Endothelial cell (in vitro differentiated cells): ENCODE results near the gene INTS3. TPM values are rescaled to one million over a fixed set of nuclear protein-coding genes. Genes with fewer than 3 reads are reported as not detected.

Source experiments
- DNase-seq: peaks from one replicate; pipeline ENCODE4 v3.0.0; 2021; ENCODE audit warnings: low spot score
- H3K27ac Mint-ChIP-seq: one replicate; pipeline ENCODE4 v1.8.0; 2021; ENCODE audit warnings: mixed read lengths, inconsistent platforms; ENCODE audit not compliant: unreplicated experiment
- H3K27me3 Mint-ChIP-seq: one replicate; pipeline ENCODE4 v1.8.0; 2021; ENCODE audit warnings: mild to moderate bottlenecking, moderate library complexity, mixed read lengths, inconsistent platforms; ENCODE audit not compliant: unreplicated experiment
- H3K36me3 Mint-ChIP-seq: one replicate; pipeline ENCODE4 v1.8.0; 2021; ENCODE audit warnings: mild to moderate bottlenecking, low read depth, mixed read lengths, inconsistent platforms; ENCODE audit not compliant: unreplicated experiment
- H3K4me1 Mint-ChIP-seq: one replicate; pipeline ENCODE4 v1.8.0; 2021; ENCODE audit warnings: mild to moderate bottlenecking, mixed read lengths, inconsistent platforms; ENCODE audit not compliant: unreplicated experiment
- H3K4me3 Mint-ChIP-seq: one replicate; pipeline ENCODE4 v1.8.0; 2021; ENCODE audit warnings: mild to moderate bottlenecking, mixed read lengths, inconsistent platforms; ENCODE audit not compliant: unreplicated experiment
- H3K9me3 Mint-ChIP-seq: one replicate; pipeline ENCODE4 v1.8.0; 2021; ENCODE audit warnings: mixed read lengths, inconsistent platforms; ENCODE audit not compliant: unreplicated experiment
- microRNA-seq: library from miRNA; unstranded; fragments of <30 nt; microRNA quantifications from one replicate; pipeline ENCODE4, GENCODE V29; 2020; ENCODE audit not compliant: unreplicated experiment
- total RNA-seq: library from RNA; stranded (reverse); fragmentation: NEBNext Ultra II Directional; extraction: Animal tissue kit (Norgen Biotek cat#: 25700); gene quantifications from one replicate; pipeline ENCODE4 v1.2.1, GENCODE V29; 2021; ENCODE audit not compliant: unreplicated experiment
- TF ChIP-seq, protein P1 (sequence below): fragments of 200-600 bp; sonication (generic); IDR thresholded peaks from one replicate; pipeline ENCODE4 v1.5.0; 2021; ENCODE audit warnings: antibody characterized with exemption; ENCODE audit not compliant: unreplicated experiment

The INTS3 gene
- total RNA-seq, 1 donor from 2014 or later: 69.4 TPM

- no peak overlapping the region for H3K4me3 Mint-ChIP-seq
- H3K36me3 Mint-ChIP-seq: peaks cover 42% of the 10 kb centered on the region
- TF ChIP-seq, protein P1, sequence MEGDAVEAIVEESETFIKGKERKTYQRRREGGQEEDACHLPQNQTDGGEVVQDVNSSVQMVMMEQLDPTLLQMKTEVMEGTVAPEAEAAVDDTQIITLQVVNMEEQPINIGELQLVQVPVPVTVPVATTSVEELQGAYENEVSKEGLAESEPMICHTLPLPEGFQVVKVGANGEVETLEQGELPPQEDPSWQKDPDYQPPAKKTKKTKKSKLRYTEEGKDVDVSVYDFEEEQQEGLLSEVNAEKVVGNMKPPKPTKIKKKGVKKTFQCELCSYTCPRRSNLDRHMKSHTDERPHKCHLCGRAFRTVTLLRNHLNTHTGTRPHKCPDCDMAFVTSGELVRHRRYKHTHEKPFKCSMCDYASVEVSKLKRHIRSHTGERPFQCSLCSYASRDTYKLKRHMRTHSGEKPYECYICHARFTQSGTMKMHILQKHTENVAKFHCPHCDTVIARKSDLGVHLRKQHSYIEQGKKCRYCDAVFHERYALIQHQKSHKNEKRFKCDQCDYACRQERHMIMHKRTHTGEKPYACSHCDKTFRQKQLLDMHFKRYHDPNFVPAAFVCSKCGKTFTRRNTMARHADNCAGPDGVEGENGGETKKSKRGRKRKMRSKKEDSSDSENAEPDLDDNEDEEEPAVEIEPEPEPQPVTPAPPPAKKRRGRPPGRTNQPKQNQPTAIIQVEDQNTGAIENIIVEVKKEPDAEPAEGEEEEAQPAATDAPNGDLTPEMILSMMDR: no peak
- DNase-seq: no peak
- H3K27ac Mint-ChIP-seq: no peak overlapping the region
- peaks cover 12% of the 10 kb centered on the region for H3K27me3 Mint-ChIP-seq
- H3K9me3 Mint-ChIP-seq: no peaks in the 10 kb centered on the region
- no peaks in the 10 kb centered on the region for H3K4me1 Mint-ChIP-seq
These were observed 78.3 kb downstream of the INTS3 start for GRCh38 chr1:153805886-153806719.

- TF ChIP-seq, protein P1: no peak
- no peaks in the 10 kb centered on the region for H3K9me3 Mint-ChIP-seq
- H3K4me3 Mint-ChIP-seq: peak overlapping the region; percentile 77
- H3K36me3 Mint-ChIP-seq: peaks cover 51% of the 10 kb centered on the region
- H3K27ac Mint-ChIP-seq: no peak overlapping the region
- peaks cover 2% of the 10 kb centered on the region for H3K27me3 Mint-ChIP-seq
- H3K4me1 Mint-ChIP-seq: no peaks in the 10 kb centered on the region
- no peak for DNase-seq
These were observed 88.5 kb downstream of the INTS3 start for GRCh38 chr1:153816283-153816889.

DNA sequence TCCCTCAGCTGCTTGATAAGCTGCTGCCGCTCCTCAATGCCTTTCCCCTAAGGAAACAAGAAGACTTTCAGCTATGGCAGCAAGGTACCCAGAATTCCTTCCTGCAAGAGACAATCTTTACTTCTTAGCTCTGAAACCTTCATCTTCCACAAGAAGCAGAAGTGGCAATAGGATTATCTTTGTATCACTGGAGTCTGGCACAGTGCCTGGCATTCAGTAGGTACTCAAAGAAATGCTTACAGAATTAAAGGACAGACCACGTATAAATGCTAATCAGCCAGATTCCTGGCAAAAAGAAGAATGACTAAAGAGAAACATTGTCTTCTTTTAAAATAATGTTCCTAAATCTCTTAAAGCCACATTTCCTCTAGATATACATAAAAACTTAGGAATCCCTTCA lies 91.0 kb downstream of the INTS3 start:
- H3K9me3 Mint-ChIP-seq: no peaks in the 10 kb centered on the region
- peaks cover 37% of the 10 kb centered on the region for H3K36me3 Mint-ChIP-seq
- no peaks in the 10 kb centered on the region for H3K4me1 Mint-ChIP-seq
- no peak overlapping the region for H3K27ac Mint-ChIP-seq
- TF ChIP-seq, protein P1: no peak
- no peak for DNase-seq
- H3K27me3 Mint-ChIP-seq: peaks cover 2% of the 10 kb centered on the region
- H3K4me3 Mint-ChIP-seq: no peak overlapping the region

Small RNAs within 50 kb of the gene (microRNA-seq; reads per million reads assigned to microRNA genes)
- not detected for gene MIR8083

Other genes with a start within 250 kb of the INTS3 start
- 11.9 TPM for gene S100A6, start 192.1 kb upstream of the INTS3 start, total RNA-seq
- gene S100A5, start 187.1 kb upstream of the INTS3 start, total RNA-seq: not detected
- gene S100A4, start 182.2 kb upstream of the INTS3 start, total RNA-seq: 2.8 TPM
- gene S100A3, start 178.8 kb upstream of the INTS3 start, total RNA-seq: not detected
- gene S100A2, start 162.2 kb upstream of the INTS3 start, total RNA-seq: not detected
- gene S100A16, start 114.9 kb upstream of the INTS3 start, total RNA-seq: 363 TPM
- not detected for gene S100A14, start 111.7 kb upstream of the INTS3 start, total RNA-seq
- gene S100A13, start 100.5 kb upstream of the INTS3 start, total RNA-seq: 152 TPM
- not detected for gene S100A1, start 99.6 kb upstream of the INTS3 start, total RNA-seq
- 59.3 TPM for gene CHTOP, start 94.0 kb upstream of the INTS3 start, total RNA-seq
- 23.6 TPM for gene SNAPIN, start 69.3 kb upstream of the INTS3 start, total RNA-seq
- gene ILF2, start 57.1 kb upstream of the INTS3 start, total RNA-seq: 216 TPM
- gene NPR1, start 49.4 kb upstream of the INTS3 start, total RNA-seq: 57.1 TPM
- 72.7 TPM for gene SLC27A3, start 47.4 kb downstream of the INTS3 start, total RNA-seq
- 45.4 TPM for gene GATAD2B, start 194.9 kb downstream of the INTS3 start, total RNA-seq
- gene DENND4B, start 218.7 kb downstream of the INTS3 start, total RNA-seq: 53.1 TPM
- 69.9 TPM for gene CRTC2, start 230.6 kb downstream of the INTS3 start, total RNA-seq
- 136 TPM for gene SLC39A1, start 235.5 kb downstream of the INTS3 start, total RNA-seq
- gene CREB3L4, start 239.9 kb downstream of the INTS3 start, total RNA-seq: 13.2 TPM
- 58.7 TPM for gene JTB, start 249.6 kb downstream of the INTS3 start, total RNA-seq